Caco-2 (cell line): ENCODE measurements around the gene TMEM209. TPM values are rescaled to one million over a fixed set of nuclear protein-coding genes. Genes with fewer than 3 reads are reported as not detected.

ENCODE experiments used
- BruUV-seq: library from RNA; stranded (reverse); fragments of 400-500 nt; replicated peaks from 2 replicates; lab custom pipeline; 2021; lab: Mats Ljungman, UMichigan
- CTCF ChIA-PET: fragments of 300-600 bp; sonication (Branson Sonifier 250); formaldehyde crosslinking; loops from one replicate; lab custom pipeline; 2022; ENCODE audit warnings: antibody characterized with exemption; lab: Charles Lee
- POLR2A ChIA-PET: fragments of 300-600 bp; sonication (Branson Sonifier 250); formaldehyde crosslinking; loops from one replicate; lab custom pipeline; 2022; ENCODE audit warnings: antibody characterized with exemption; lab: Charles Lee
- DNase-seq, 2 experiments: peaks; one replicate each; pipeline versions ENCODE4 v3.0.0 to v3.0.0-alpha.2; 2020 to 2022
- H3K27me3 ChIP-seq: replicated peaks from 2 replicates; pipeline ENCODE4 v1.6.0; 2011; ENCODE audit warnings: low read length; ENCODE audit not compliant: control insufficient read depth, insufficient read depth
- H3K36me3 ChIP-seq: 2 replicates; pipeline ENCODE4 v1.5.1; 2011; ENCODE audit warnings: low read length; ENCODE audit not compliant: control insufficient read depth, insufficient read depth
- H3K4me1 ChIP-seq: fragments of 250-450 bp; sonication (Bioruptor Pico); 2 replicates; pipeline ENCODE4 v1.5.1; 2020; ENCODE audit warnings: mild to moderate bottlenecking
- H3K4me3 ChIP-seq: 2 replicates; pipeline ENCODE4 v1.5.1; 2011; ENCODE audit warnings: low read depth, mild to moderate bottlenecking, control low read depth, low read length
- H3K9me3 ChIP-seq: fragments of 250-450 bp; sonication (Bioruptor Pico); 2 replicates; pipeline ENCODE4 v1.5.1; 2020; ENCODE audit warnings: mild to moderate bottlenecking, moderate library complexity
- H3K27ac Mint-ChIP-seq: one replicate; pipeline ENCODE4 v1.8.0; 2022; ENCODE audit warnings: mixed read lengths; ENCODE audit not compliant: unreplicated experiment
- H3K27me3 Mint-ChIP-seq: one replicate; pipeline ENCODE4 v1.8.0; 2022; ENCODE audit warnings: mixed read lengths; ENCODE audit not compliant: insufficient read depth, unreplicated experiment
- H3K36me3 Mint-ChIP-seq: one replicate; pipeline ENCODE4 v1.8.0; 2022; ENCODE audit warnings: mild to moderate bottlenecking, mixed read lengths; ENCODE audit not compliant: insufficient read depth, unreplicated experiment
- H3K4me1 Mint-ChIP-seq: one replicate; pipeline ENCODE4 v1.8.0; 2022; ENCODE audit warnings: low read depth, mixed read lengths; ENCODE audit not compliant: unreplicated experiment
- H3K4me3 Mint-ChIP-seq: one replicate; pipeline ENCODE4 v1.8.0; 2022; ENCODE audit warnings: mild to moderate bottlenecking, moderate library complexity, mixed read lengths; ENCODE audit not compliant: unreplicated experiment
- H3K9me3 Mint-ChIP-seq: one replicate; pipeline ENCODE4 v1.8.0; 2022; ENCODE audit warnings: mixed read lengths; ENCODE audit not compliant: unreplicated experiment
- intact Hi-C: fragments of 100-400 bp; cut with micrococcal nuclease; formaldehyde crosslinking; loops from one replicate; pipeline ENCODE4 v1.10.0; 2022; ENCODE audit not compliant: unreplicated experiment
- total RNA-seq: library from RNA; stranded (reverse); gene quantifications from 2 replicates; pipeline ENCODE4 v1.2.3, GENCODE V29; 2022
- TF ChIP-seq, protein P1 (sequence below), 2 experiments: fragments of 200-600 bp in 1 of 2; IDR thresholded peaks; 1 replicate in 1 of 2; 2 replicates in 1 of 2; pipeline versions ENCODE4 v1.5.1 to v1.8.0; 2011 to 2022; ENCODE audit warnings: antibody characterized with exemption in 1 of 2, control low read depth in 1 of 2, inconsistent platforms in 1 of 2, low read depth in 1 of 2, low read length in 1 of 2, mild to moderate bottlenecking in 1 of 2, moderate library complexity in 1 of 2; ENCODE audit not compliant: insufficient read depth in 1 of 2, severe bottlenecking in 1 of 2, unreplicated experiment in 1 of 2

Gene TMEM209
- total RNA-seq, 1 experiment from 2014 or later = 34.5 TPM

DNA sequence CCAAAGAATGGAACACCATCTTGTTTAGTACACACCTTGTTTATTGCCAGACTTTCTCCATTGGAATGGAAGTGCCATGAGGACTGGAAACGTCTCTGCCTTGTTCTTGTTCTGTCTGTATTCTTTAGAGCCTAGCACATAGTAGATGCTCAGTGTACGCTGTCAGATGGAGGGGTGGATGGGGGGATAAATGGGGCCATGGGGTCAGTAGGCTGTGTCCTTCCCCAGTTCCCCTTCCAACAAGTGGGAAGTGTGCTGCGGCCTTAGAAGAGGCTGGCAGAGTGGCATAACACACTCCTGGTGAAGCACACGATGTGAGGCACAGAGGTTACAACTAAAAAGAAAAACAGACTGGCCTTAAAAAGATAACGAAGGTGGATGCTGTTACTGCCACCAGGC, 61.9 kb downstream of the TMEM209 start:
- no peaks in the 10 kb centered on the region for H3K27me3 ChIP-seq
- no peaks in the 10 kb centered on the region for H3K4me1 Mint-ChIP-seq
- BruUV-seq = no TSS peak
- no peaks in the 10 kb centered on the region for H3K9me3 ChIP-seq
- no peaks in the 10 kb centered on the region for H3K9me3 Mint-ChIP-seq
- no peak overlapping the region for H3K4me3 Mint-ChIP-seq
- intact Hi-C loops = no loop called here
- H3K4me3 ChIP-seq = no peak overlapping the region
- no peaks in the 10 kb centered on the region for H3K36me3 ChIP-seq
- CTCF ChIA-PET = no interaction called here
- H3K4me1 ChIP-seq = peaks cover 5% of the 10 kb centered on the region; the same call in 1 of the 2 replicates
- DNase-seq = no peak
- peaks cover 5% of the 10 kb centered on the region for H3K36me3 Mint-ChIP-seq
- no peaks in the 10 kb centered on the region for H3K27me3 Mint-ChIP-seq
- no peak overlapping the region for H3K27ac Mint-ChIP-seq
- POLR2A ChIA-PET = no interaction called here
- TF ChIP-seq, protein P1, sequence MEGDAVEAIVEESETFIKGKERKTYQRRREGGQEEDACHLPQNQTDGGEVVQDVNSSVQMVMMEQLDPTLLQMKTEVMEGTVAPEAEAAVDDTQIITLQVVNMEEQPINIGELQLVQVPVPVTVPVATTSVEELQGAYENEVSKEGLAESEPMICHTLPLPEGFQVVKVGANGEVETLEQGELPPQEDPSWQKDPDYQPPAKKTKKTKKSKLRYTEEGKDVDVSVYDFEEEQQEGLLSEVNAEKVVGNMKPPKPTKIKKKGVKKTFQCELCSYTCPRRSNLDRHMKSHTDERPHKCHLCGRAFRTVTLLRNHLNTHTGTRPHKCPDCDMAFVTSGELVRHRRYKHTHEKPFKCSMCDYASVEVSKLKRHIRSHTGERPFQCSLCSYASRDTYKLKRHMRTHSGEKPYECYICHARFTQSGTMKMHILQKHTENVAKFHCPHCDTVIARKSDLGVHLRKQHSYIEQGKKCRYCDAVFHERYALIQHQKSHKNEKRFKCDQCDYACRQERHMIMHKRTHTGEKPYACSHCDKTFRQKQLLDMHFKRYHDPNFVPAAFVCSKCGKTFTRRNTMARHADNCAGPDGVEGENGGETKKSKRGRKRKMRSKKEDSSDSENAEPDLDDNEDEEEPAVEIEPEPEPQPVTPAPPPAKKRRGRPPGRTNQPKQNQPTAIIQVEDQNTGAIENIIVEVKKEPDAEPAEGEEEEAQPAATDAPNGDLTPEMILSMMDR (IDR thresholded peaks at IDR 0.05; ENCODE audit: insufficient read depth in 1 of 2, low read depth in 1 of 2, low read length in 1 of 2, severe bottlenecking in 1 of 2, unreplicated experiment in 1 of 2) = no peak

DNA sequence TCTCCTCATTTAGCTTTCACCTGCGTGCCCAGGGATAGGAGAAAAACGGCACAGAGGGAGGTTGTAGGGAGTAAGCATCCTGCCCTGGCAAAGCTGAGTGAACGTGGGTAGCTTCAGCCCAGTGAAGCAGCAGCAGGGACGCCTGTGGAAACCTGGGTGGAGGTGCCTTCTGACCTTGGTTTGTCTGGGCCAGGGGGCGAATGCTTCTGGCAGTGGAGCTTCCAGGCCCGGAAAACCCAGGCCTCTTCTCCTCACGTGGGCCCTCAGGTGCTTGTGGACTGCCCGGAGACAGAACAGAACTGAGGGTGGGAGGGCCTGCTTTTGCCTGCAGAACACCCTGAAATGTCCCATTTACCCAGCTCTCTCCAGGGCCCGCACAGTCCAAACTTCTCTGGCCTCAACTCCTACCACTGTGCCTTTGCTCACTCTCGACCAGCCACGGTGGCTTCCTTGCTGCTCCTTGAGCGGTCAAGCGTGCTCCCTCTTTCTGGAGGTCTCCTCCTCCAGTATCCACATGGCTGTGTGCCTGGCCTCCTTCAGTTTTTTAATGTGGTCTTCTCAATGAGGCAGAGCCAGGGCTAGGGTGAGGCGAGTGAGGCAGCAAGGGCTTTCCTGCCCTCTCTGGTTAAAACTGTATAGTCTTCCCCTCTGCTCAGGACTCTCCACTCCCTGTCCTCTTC, 62.4 kb downstream of the TMEM209 start:
- peaks cover 5% of the 10 kb centered on the region for H3K36me3 Mint-ChIP-seq
- DNase-seq = no peak
- no peak overlapping the region for H3K27ac Mint-ChIP-seq
- H3K4me1 Mint-ChIP-seq = no peaks in the 10 kb centered on the region
- BruUV-seq = no TSS peak
- Histone ChIP-seq H3K36me3 (no peaks in the 10 kb centered on the region), H3K27me3 (no peaks in the 10 kb centered on the region), H3K9me3 (no peaks in the 10 kb centered on the region), H3K4me1 (peaks cover 5% of the 10 kb centered on the region; the same call in 1 of the 2 replicates), H3K4me3 (no peak overlapping the region)
- H3K4me3 Mint-ChIP-seq = no peak overlapping the region
- H3K9me3 Mint-ChIP-seq = no peaks in the 10 kb centered on the region
- ChIA-PET CTCF (no interaction called here), POLR2A (no interaction called here)
- H3K27me3 Mint-ChIP-seq = no peaks in the 10 kb centered on the region
- TF ChIP-seq, protein P1 (IDR thresholded peaks at IDR 0.05; ENCODE audit: insufficient read depth in 1 of 2, low read depth in 1 of 2, low read length in 1 of 2, severe bottlenecking in 1 of 2, unreplicated experiment in 1 of 2) = no peak
- intact Hi-C loops = no loop called here

GRCh38 chr7:130141884-130142653, 63.1 kb downstream of the TMEM209 start:
- no peak overlapping the region for H3K27ac Mint-ChIP-seq
- no peak for DNase-seq
- H3K27me3 ChIP-seq = no peaks in the 10 kb centered on the region
- H3K9me3 ChIP-seq = no peaks in the 10 kb centered on the region
- no peaks in the 10 kb centered on the region for H3K9me3 Mint-ChIP-seq
- no peak overlapping the region for H3K4me3 ChIP-seq
- CTCF ChIA-PET = no interaction called here
- intact Hi-C loops = no loop called here
- no peaks in the 10 kb centered on the region for H3K4me1 Mint-ChIP-seq
- H3K36me3 ChIP-seq = no peaks in the 10 kb centered on the region
- TF ChIP-seq, protein P1 (IDR thresholded peaks at IDR 0.05; ENCODE audit: insufficient read depth in 1 of 2, low read depth in 1 of 2, low read length in 1 of 2, severe bottlenecking in 1 of 2, unreplicated experiment in 1 of 2) = no peak
- H3K4me1 ChIP-seq = peaks cover 5% of the 10 kb centered on the region; the same call in 1 of the 2 replicates
- H3K36me3 Mint-ChIP-seq = peaks cover 5% of the 10 kb centered on the region
- POLR2A ChIA-PET = no interaction called here
- no peaks in the 10 kb centered on the region for H3K27me3 Mint-ChIP-seq
- BruUV-seq = no TSS peak
- no peak overlapping the region for H3K4me3 Mint-ChIP-seq
